ENCODE data around the gene ARHGAP1.

Gene ARHGAP1

DNA sequence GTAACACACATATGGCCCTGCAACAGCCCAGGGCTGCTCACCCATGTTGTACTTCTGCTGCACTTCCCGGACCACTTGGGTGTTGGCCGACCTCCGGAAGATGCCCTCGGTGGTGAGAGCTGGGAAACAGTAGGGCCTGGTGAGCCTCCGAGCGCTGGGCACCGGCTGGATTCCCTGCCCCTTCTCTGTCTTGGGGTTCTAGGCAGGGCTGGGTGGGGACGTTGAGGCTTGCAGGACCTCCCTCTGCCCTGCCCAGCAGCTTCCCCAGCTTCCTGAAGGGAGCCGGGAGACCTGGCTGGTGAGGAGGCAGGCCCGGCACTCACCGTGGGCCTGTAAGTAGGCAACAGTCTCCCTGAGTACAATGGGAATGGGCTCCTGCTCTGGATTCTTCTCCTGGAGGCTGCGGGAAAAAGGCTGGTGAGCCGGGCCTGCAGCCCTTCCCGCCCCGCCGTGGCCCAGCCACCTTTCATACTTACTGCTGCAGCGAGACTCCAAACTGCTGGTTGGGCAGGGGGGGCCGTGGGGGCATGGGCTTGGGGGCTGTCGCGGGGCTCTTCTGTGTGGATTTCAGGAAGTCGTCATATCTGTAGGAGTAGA lies 20.2 kb downstream of the ARHGAP1 start:
- no peak for TF ChIP-seq SPI1 (IDR thresholded peaks at IDR 0.05; ENCODE audit: borderline replicate concordance, low read depth)
- TF ChIP-seq, protein P1, sequence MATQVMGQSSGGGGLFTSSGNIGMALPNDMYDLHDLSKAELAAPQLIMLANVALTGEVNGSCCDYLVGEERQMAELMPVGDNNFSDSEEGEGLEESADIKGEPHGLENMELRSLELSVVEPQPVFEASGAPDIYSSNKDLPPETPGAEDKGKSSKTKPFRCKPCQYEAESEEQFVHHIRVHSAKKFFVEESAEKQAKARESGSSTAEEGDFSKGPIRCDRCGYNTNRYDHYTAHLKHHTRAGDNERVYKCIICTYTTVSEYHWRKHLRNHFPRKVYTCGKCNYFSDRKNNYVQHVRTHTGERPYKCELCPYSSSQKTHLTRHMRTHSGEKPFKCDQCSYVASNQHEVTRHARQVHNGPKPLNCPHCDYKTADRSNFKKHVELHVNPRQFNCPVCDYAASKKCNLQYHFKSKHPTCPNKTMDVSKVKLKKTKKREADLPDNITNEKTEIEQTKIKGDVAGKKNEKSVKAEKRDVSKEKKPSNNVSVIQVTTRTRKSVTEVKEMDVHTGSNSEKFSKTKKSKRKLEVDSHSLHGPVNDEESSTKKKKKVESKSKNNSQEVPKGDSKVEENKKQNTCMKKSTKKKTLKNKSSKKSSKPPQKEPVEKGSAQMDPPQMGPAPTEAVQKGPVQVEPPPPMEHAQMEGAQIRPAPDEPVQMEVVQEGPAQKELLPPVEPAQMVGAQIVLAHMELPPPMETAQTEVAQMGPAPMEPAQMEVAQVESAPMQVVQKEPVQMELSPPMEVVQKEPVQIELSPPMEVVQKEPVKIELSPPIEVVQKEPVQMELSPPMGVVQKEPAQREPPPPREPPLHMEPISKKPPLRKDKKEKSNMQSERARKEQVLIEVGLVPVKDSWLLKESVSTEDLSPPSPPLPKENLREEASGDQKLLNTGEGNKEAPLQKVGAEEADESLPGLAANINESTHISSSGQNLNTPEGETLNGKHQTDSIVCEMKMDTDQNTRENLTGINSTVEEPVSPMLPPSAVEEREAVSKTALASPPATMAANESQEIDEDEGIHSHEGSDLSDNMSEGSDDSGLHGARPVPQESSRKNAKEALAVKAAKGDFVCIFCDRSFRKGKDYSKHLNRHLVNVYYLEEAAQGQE (IDR thresholded peaks at IDR 0.05; ENCODE audit: insufficient replicate concordance, low read depth): no peak
- TF ChIP-seq CTCF (IDR thresholded peaks at IDR 0.05; ENCODE audit: insufficient read depth, low read length): no peak
- TF ChIP-seq GABPA (IDR thresholded peaks at IDR 0.05; ENCODE audit: low read depth): no peak
- no peak for TF ChIP-seq POLR2AphosphoS5 (IDR thresholded peaks at IDR 0.05; ENCODE audit: low read depth)
- DNase-seq (ENCODE audit: low read depth in 1 of 2, low spot score in 1 of 2): no peak

GRCh38 chr11:46679241-46680163 lies 20.9 kb downstream of the ARHGAP1 start:
- no peak for DNase-seq (ENCODE audit: low read depth in 1 of 2, low spot score in 1 of 2)
- Histone ChIP-seq H3K27me3 (ENCODE audit: insufficient read depth, poor library complexity, severe bottlenecking) (no peaks in the 10 kb centered on the region), H3K27ac (replicated peaks) (no peak overlapping the region; the same call in 1 of the 2 replicates), H3K4me3 (replicated peaks; ENCODE audit: insufficient read depth, low read length) (no peak overlapping the region)
- TF ChIP-seq SPI1 (IDR thresholded peaks at IDR 0.05; ENCODE audit: borderline replicate concordance, low read depth): no peak
- TF ChIP-seq CTCF (IDR thresholded peaks at IDR 0.05; ENCODE audit: insufficient read depth, low read length): no peak
- TF ChIP-seq, protein P1 (IDR thresholded peaks at IDR 0.05; ENCODE audit: insufficient replicate concordance, low read depth): no peak
- no peak for TF ChIP-seq GABPA (IDR thresholded peaks at IDR 0.05; ENCODE audit: low read depth)
- TF ChIP-seq POLR2AphosphoS5 (IDR thresholded peaks at IDR 0.05; ENCODE audit: low read depth): no peak

More for the DNA sequence above, 20.2 kb downstream of the ARHGAP1 start:
- H3K4me3 ChIP-seq (replicated peaks; ENCODE audit: insufficient read depth, low read length): no peak overlapping the region
- no peak overlapping the region for H3K27ac ChIP-seq (replicated peaks)
- no peaks in the 10 kb centered on the region for H3K27me3 ChIP-seq (ENCODE audit: insufficient read depth, poor library complexity, severe bottlenecking)

GRCh38 chr11:46678741-46679130 lies 21.7 kb downstream of the ARHGAP1 start:
- Histone ChIP-seq H3K27me3 (ENCODE audit: insufficient read depth, poor library complexity, severe bottlenecking) (no peaks in the 10 kb centered on the region), H3K27ac (replicated peaks) (peak overlapping the region; percentile 88; the same call in 1 of the 2 replicates), H3K4me3 (replicated peaks; ENCODE audit: insufficient read depth, low read length) (no peak overlapping the region)
- DNase-seq (ENCODE audit: low read depth in 1 of 2, low spot score in 1 of 2): no peak
- no peak for TF ChIP-seq SPI1 (IDR thresholded peaks at IDR 0.05; ENCODE audit: borderline replicate concordance, low read depth)
- TF ChIP-seq GABPA (IDR thresholded peaks at IDR 0.05; ENCODE audit: low read depth): no peak
- TF ChIP-seq CTCF (IDR thresholded peaks at IDR 0.05; ENCODE audit: insufficient read depth, low read length): no peak
- TF ChIP-seq, protein P1 (IDR thresholded peaks at IDR 0.05; ENCODE audit: insufficient replicate concordance, low read depth): no peak
- TF ChIP-seq POLR2AphosphoS5 (IDR thresholded peaks at IDR 0.05; ENCODE audit: low read depth): no peak
